Esophagus squamous epithelium (tissue), 5 donors: Measurements from ENCODE around the gene MCOLN3. TPM values are rescaled to one million over a fixed set of nuclear protein-coding genes. Genes with fewer than 3 reads are reported as not detected.

Experiments used
- DNase-seq: peaks from one replicate; lab custom pipeline; 2025; lab: John Stamatoyannopoulos, UW
- H3K27ac ChIP-seq, 4 donors: fragments of 200-600 bp; sonication (generic); one replicate each; pipeline ENCODE4 v1.5.1; 2016 to 2019; ENCODE audit warnings: mild to moderate bottlenecking in 1 of 4
- H3K27me3 ChIP-seq, 4 donors: fragments of 200-600 bp; sonication (generic); 1 replicate in 3 of 4; 2 replicates in 1 of 4; pipeline versions ENCODE4 v1.5.1 to v1.6.0; 2017 to 2021; ENCODE audit warnings: antibody characterized with exemption in 1 of 4
- H3K36me3 ChIP-seq, 3 donors: fragments of 200-600 bp; sonication (generic); one replicate each; pipeline ENCODE4 v1.5.1; 2016 to 2019
- H3K4me1 ChIP-seq, 3 donors: fragments of 200-600 bp; sonication (generic); one replicate each; pipeline ENCODE4 v1.5.1; 2017 to 2019
- H3K4me3 ChIP-seq, 4 donors: fragments of 200-600 bp; sonication (generic); 1 replicate in 3 of 4; 2 replicates in 1 of 4; pipeline ENCODE4 v1.5.1; 2016 to 2019; ENCODE audit warnings: mild to moderate bottlenecking in 2 of 4, moderate library complexity in 1 of 4
- H3K9me3 ChIP-seq, 3 donors: fragments of 200-600 bp; sonication (generic); one replicate each; pipeline ENCODE4 v1.5.1; 2016 to 2019
- CTCF ChIP-seq, 6 experiments: fragments of 450-650 bp in 4 of 6; fragments of 200-600 bp in 2 of 6; sonication (generic) in 2 of 6; IDR thresholded peaks; one replicate each; pipeline ENCODE4 v1.5.1; 2016 to 2019; ENCODE audit warnings: antibody characterized with exemption in 6 of 6, mild to moderate bottlenecking in 4 of 6, moderate library complexity in 4 of 6
- POLR2A ChIP-seq, 4 donors: fragments of 450-650 bp; IDR thresholded peaks; one replicate each; pipeline ENCODE4 v1.6.1; 2017; ENCODE audit warnings: antibody characterized with exemption in 4 of 4, mild to moderate bottlenecking in 4 of 4, moderate library complexity in 3 of 4
- WGBS, 2 donors: methylation state at CpG; one replicate each; pipeline ENCODE4 v1.1.5; 2018; 5-methylcytosine and 5-hydroxymethylcytosine counted together
- intact Hi-C: fragments of 100-400 bp; cut with DNase I; formaldehyde crosslinking; loops from one replicate; pipeline ENCODE4 v1.15.0; 2022
- total RNA-seq, 4 donors: library from RNA; depleted of rRNA; stranded (reverse); fragments of >200 nt; gene quantifications; one replicate each; pipeline ENCODE4 v1.1.0, GENCODE V29; 2016
- donor health status: DM: yes; HTN: yes; CAD: no.

Gene MCOLN3
- total RNA-seq, 4 donors from 2014 or later, result 0.32 to 2.3 (median 0.61) TPM; not detected in 1

DNA sequence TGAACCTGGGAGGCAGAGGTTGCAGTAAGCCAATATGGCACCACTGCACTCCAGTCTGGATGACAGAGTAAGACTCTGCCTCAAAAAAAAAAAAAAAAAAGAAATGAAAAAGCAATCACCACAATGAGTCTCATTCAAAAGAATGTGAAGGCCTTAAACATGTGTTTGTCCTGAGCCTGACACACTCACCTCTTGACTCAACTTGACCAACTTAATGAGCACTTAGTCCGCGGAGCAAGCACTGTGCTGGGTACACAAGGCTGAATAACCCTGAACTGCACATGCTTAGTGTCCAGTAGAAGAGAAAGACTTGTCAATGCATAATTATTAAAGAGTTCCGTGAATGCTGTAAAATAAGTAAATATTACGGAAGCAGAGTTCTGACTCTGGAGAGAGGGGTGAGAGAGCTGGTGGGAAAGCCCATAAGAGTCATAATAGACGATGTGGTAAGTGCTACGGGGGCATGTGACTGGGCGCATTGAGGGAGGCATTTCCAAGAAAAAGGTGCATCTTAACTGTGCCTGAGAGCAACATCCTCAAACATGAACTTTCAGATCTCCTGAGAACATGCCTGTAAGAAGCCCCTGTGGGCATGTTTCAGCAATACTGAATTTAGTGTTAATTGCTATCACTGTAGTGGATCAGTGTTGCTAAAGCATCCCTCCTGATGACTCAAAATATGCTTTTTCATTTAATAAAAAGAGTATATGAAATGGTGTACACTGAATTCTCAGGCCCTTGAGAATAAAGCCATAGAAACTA is 78.6 kb downstream of the MCOLN3 start:
- H3K9me3 ChIP-seq, result no peaks in the 10 kb centered on the region
- H3K27me3 ChIP-seq, result no peaks in the 10 kb centered on the region
- H3K36me3 ChIP-seq, result no peaks in the 10 kb centered on the region
- intact Hi-C loops, result no loop called here
- WGBS, 2 donors, result 71 to 88% methylated on average over 7 of the region's 7 CpGs
- no peak overlapping the region for H3K27ac ChIP-seq
- TF ChIP-seq CTCF (IDR thresholded peaks at IDR 0.05) (no peak), POLR2A (IDR thresholded peaks at IDR 0.05) (no peak)
- DNase-seq, result no peak
- no peak overlapping the region for H3K4me3 ChIP-seq
- H3K4me1 ChIP-seq, result no peaks in the 10 kb centered on the region

DNA sequence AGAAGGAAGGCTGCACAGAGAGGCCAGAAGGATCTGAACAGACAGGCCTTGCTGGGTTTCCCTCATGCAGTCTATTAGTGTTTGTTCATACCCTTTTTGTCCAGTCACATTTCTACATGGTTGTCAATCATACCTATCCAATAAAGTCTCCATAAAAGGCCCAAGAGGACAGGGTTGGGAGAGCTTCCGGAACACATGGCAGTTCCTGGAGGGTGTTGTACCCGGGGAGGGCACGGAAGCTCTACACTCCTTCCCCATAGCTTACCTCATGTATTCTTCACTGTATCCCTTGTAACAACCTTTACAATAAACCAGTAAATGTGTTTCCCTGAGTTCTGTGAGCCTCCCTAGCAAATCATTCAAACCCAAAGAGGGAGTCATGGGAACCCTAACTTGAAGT is 79.4 kb downstream of the MCOLN3 start:
- Histone ChIP-seq H3K9me3 (no peaks in the 10 kb centered on the region), H3K36me3 (no peaks in the 10 kb centered on the region), H3K27me3 (no peaks in the 10 kb centered on the region), H3K4me3 (no peak overlapping the region), H3K27ac (no peak overlapping the region), H3K4me1 (no peaks in the 10 kb centered on the region)
- intact Hi-C loops, result no loop called here
- TF ChIP-seq CTCF (IDR thresholded peaks at IDR 0.05) (no peak), POLR2A (IDR thresholded peaks at IDR 0.05) (no peak)
- DNase-seq, result no peak
- 87 to 93% methylated on average over 3 of the region's 3 CpGs for WGBS, 2 donors

- intact Hi-C loops, result no loop called here
- no peaks in the 10 kb centered on the region for H3K36me3 ChIP-seq
- H3K9me3 ChIP-seq, result no peaks in the 10 kb centered on the region
- TF ChIP-seq CTCF (IDR thresholded peaks at IDR 0.05), result no peak
- no peak for TF ChIP-seq POLR2A (IDR thresholded peaks at IDR 0.05)
- H3K4me1 ChIP-seq, result no peaks in the 10 kb centered on the region
- H3K27ac ChIP-seq, result no peak overlapping the region
- no peaks in the 10 kb centered on the region for H3K27me3 ChIP-seq
- WGBS, 2 donors, result 91 to 100% methylated on average over 1 of the region's 1 CpG
- DNase-seq, result no peak
- no peak overlapping the region for H3K4me3 ChIP-seq
These were observed 80.2 kb downstream of the MCOLN3 start for GRCh38 chr1:84968101-84968500.

Other genes starting within 250 kb of the MCOLN3 start
- gene LPAR3, start 155.3 kb downstream of the MCOLN3 start, total RNA-seq, result 10 to 100 TPM; 14.9 to 27.1 (median 19.5) TPM
- 1 to 10 TPM in 2 of 4 donors, under 1 TPM in 2; 0.38 to 4.4 (median 2.4) TPM for gene MCOLN2, start 51.4 kb downstream of the MCOLN3 start, total RNA-seq
- gene SYDE2, start 152.5 kb upstream of the MCOLN3 start, total RNA-seq, result 10 to 100 TPM in 1 of 4 donors, 1 to 10 TPM in 3; 2.8 to 10.9 (median 4.4) TPM
- 10 to 100 TPM in 3 of 4 donors, 1 to 10 TPM in 1; 9.1 to 15.2 (median 12.2) TPM for gene C1orf52, start 211.2 kb upstream of the MCOLN3 start, total RNA-seq
- gene BCL10, start 228.1 kb upstream of the MCOLN3 start, total RNA-seq, result 10 to 100 TPM; 24.4 to 42.3 (median 27.0) TPM